ENCODE data around the gene IRF2BP2. TPM values are rescaled to one million over a fixed set of nuclear protein-coding genes. Genes with fewer than 3 reads are reported as not detected.
A peak's percentile ranks its signal among the peaks of the same experiment; 100 is the strongest.

The IRF2BP2 gene
- polyA plus RNA-seq, 2 of the 4 experiments (the other 2 are of a cell fraction), result 38.2 to 53.5 TPM

GRCh38 chr1:234578735-234579134 is 31.2 kb downstream of the IRF2BP2 start:
- 74% methylated on average over 8 of the region's 8 CpGs for WGBS (ENCODE audit: missing lambda C conversion rate)
- CTCF ChIA-PET, result interaction anchor here (0.8 to 1.5 kb wide), 3 partner anchors 10 to 505 kb away, joined by 3 to 4 read pairs (median 3); no protein-coding TSS in a partner anchor
- no peak for ATAC-seq
- TF ChIP-seq HEYL (CRISPR knock-in tag; IDR thresholded peaks at IDR 0.05), result no peak
- no peak for TF ChIP-seq KDM1A (IDR thresholded peaks at IDR 0.05; ENCODE audit: low read depth)
- no peak for TF ChIP-seq RCOR1 (IDR thresholded peaks at IDR 0.05; ENCODE audit: low read depth, low read length)
- TF ChIP-seq KDM5A (IDR thresholded peaks at IDR 0.05), result no peak
- no peak for TF ChIP-seq POLR2A (IDR thresholded peaks at IDR 0.05; ENCODE audit: low read length)
- no peak for TF ChIP-seq ELK1 (IDR thresholded peaks at IDR 0.05; ENCODE audit: low read depth, low read length)
- no peak for DNase-seq (ENCODE audit: low read depth in 1 of 2, low spot score in 1 of 2)
- H3K4me1 ChIP-seq, result peaks cover 5% of the 10 kb centered on the region; the same call in 2 of the 3 replicates
- H3K4me3 ChIP-seq, result no peak overlapping the region
- H3K4me2 ChIP-seq, result no peak overlapping the region
- POLR2A ChIA-PET, result no interaction called here
- no peak for FAIRE-seq
- H3K27ac ChIP-seq, result no peak overlapping the region
- H3K9me3 ChIP-seq, result no peaks in the 10 kb centered on the region

- WGBS (ENCODE audit: missing lambda C conversion rate), result 26% methylated on average over 2 of the region's 2 CpGs
- DNase-seq (ENCODE audit: low read depth in 1 of 2, low spot score in 1 of 2), result no peak
- peaks cover 12% of the 10 kb centered on the region; the same call in 2 of the 3 replicates for H3K4me1 ChIP-seq
Observed at GRCh38 chr1:234578087-234578486, 31.9 kb downstream of the IRF2BP2 start.

GRCh38 chr1:234573711-234574299 is 36.2 kb downstream of the IRF2BP2 start:
- peaks cover 12% of the 10 kb centered on the region; the same call in 2 of the 3 replicates for H3K4me1 ChIP-seq
- peak overlapping the region in 1 of 2 experiments; percentile 53; a peak in 3 of 6 replicates for H3K27ac ChIP-seq
- ATAC-seq (peak; percentile 33 to 34; a peak in 3 of 6 replicates), FAIRE-seq (no peak), DNase-seq (ENCODE audit: low read depth in 1 of 2, low spot score in 1 of 2) (no peak)
- ChIA-PET CTCF (no interaction called here), POLR2A (no interaction called here)
- H3K9me3 ChIP-seq, result no peaks in the 10 kb centered on the region
- H3K4me2 ChIP-seq, result peak overlapping the region; percentile 16; the same call in 1 of the 3 replicates
- WGBS (ENCODE audit: missing lambda C conversion rate), result 45% methylated on average over 2 of the region's 2 CpGs
- H3K4me3 ChIP-seq, result no peak overlapping the region
- TF ChIP-seq ZSCAN20 (CRISPR knock-in tag; IDR thresholded peaks at IDR 0.05) (no peak), BCL3 (IDR thresholded peaks at IDR 0.05) (no peak), HOXB5 (CRISPR knock-in tag; IDR thresholded peaks at IDR 0.05) (no peak), CEBPB (IDR thresholded peaks at IDR 0.05) (peak; percentile 60 to 69; a peak in 3 of 4 replicates), EHF (CRISPR knock-in tag; IDR thresholded peaks at IDR 0.05) (no peak), HOXB13 (CRISPR knock-in tag; IDR thresholded peaks at IDR 0.05; ENCODE audit: low read depth) (no peak), BHLHE40 (IDR thresholded peaks at IDR 0.05; ENCODE audit: low read depth, low read length) (no peak), TFCP2L1 (CRISPR knock-in tag; IDR thresholded peaks at IDR 0.05) (no peak)

More at GRCh38 chr1:234578087-234578486, 31.9 kb downstream of the IRF2BP2 start:
- Histone ChIP-seq H3K4me2 (no peak overlapping the region), H3K9me3 (no peaks in the 10 kb centered on the region), H3K27ac (no peak overlapping the region), H3K4me3 (no peak overlapping the region)
- FAIRE-seq, result no peak
- no peak for ATAC-seq
- ChIA-PET CTCF (interaction anchor here (0.8 to 1.5 kb wide), 3 partner anchors 11 to 506 kb away, joined by 3 to 4 read pairs (median 3); no protein-coding TSS in a partner anchor), POLR2A (no interaction called here)
- TF ChIP-seq NPAS2 (CRISPR knock-in tag; IDR thresholded peaks at IDR 0.05; ENCODE audit: borderline replicate concordance), result no peak
- TF ChIP-seq GATA3 (IDR thresholded peaks at IDR 0.05; ENCODE audit: borderline replicate concordance), result no peak
- TF ChIP-seq REST (IDR thresholded peaks at IDR 0.05), result no peak
- TF ChIP-seq SREBF2 (IDR thresholded peaks at IDR 0.05), result no peak
- TF ChIP-seq CHD2 (IDR thresholded peaks at IDR 0.05; ENCODE audit: low read length, partially characterized antibody), result no peak
- TF ChIP-seq HOXB5 (CRISPR knock-in tag; IDR thresholded peaks at IDR 0.05), result no peak
- no peak for TF ChIP-seq HEYL (CRISPR knock-in tag; IDR thresholded peaks at IDR 0.05)
- TF ChIP-seq EHF (CRISPR knock-in tag; IDR thresholded peaks at IDR 0.05), result no peak
- no peak for TF ChIP-seq KDM1A (IDR thresholded peaks at IDR 0.05; ENCODE audit: low read depth)

Data from A549 (cell line).